WTC11 (cell line): ENCODE measurements around the gene TUB. TPM values are rescaled to one million over a fixed set of nuclear protein-coding genes. Genes with fewer than 3 reads are reported as not detected.

ENCODE experiments used
- ATAC-seq: fragments of 200-7000 bp; cut with Tn5 transposase; 2 replicates; pipeline ENCODE4 v1.10.0; 2021; ENCODE audit warnings: mild to moderate bottlenecking, moderate library complexity
- CTCF ChIA-PET: fragments of 300-600 bp; sonication (Branson Sonifier 250); formaldehyde crosslinking; loops from one replicate; lab custom pipeline; 2021; ENCODE audit warnings: antibody characterized with exemption; lab: Charles Lee
- POLR2A ChIA-PET: fragments of 350-600 bp; sonication (Branson Sonifier 250); formaldehyde crosslinking; loops from one replicate; lab custom pipeline; 2021; ENCODE audit warnings: antibody characterized with exemption; lab: Charles Lee
- DNase-seq: peaks from one replicate; pipeline ENCODE4 v3.0.0; 2021; ENCODE audit warnings: low spot score
- H3K27ac Mint-ChIP-seq: 2 replicates; pipeline ENCODE4 v1.8.0; 2021; ENCODE audit warnings: mixed read lengths
- H3K27me3 Mint-ChIP-seq: 2 replicates; pipeline ENCODE4 v1.8.0; 2021; ENCODE audit warnings: low read depth, mild to moderate bottlenecking, moderate library complexity, mixed read lengths
- H3K36me3 Mint-ChIP-seq: 2 replicates; pipeline ENCODE4 v1.8.0; 2021; ENCODE audit warnings: mixed read lengths
- H3K4me1 Mint-ChIP-seq: 2 replicates; pipeline ENCODE4 v1.8.0; 2022; ENCODE audit warnings: mixed read lengths
- H3K4me3 Mint-ChIP-seq: 2 replicates; pipeline ENCODE4 v1.8.0; 2021; ENCODE audit warnings: mild to moderate bottlenecking, moderate library complexity, mixed read lengths
- H3K9me3 Mint-ChIP-seq: 2 replicates; pipeline ENCODE4 v1.8.0; 2021; ENCODE audit warnings: mixed read lengths
- ETV6 ChIP-seq: sonication (generic); formaldehyde crosslinking; IDR thresholded peaks from 2 replicates; pipeline ENCODE4 v1.8.1; 2022; ENCODE audit warnings: mild to moderate bottlenecking, missing genetic modification reagents
- FOXK1 ChIP-seq: sonication (generic); formaldehyde crosslinking; IDR thresholded peaks from 2 replicates; pipeline ENCODE4 v1.8.0; 2022; ENCODE audit warnings: mild to moderate bottlenecking, moderate library complexity, missing genetic modification reagents
- FOXP1 ChIP-seq: sonication (generic); formaldehyde crosslinking; IDR thresholded peaks from 2 replicates; pipeline ENCODE4 v1.8.0; 2022; ENCODE audit warnings: missing genetic modification reagents, mild to moderate bottlenecking, moderate library complexity, borderline replicate concordance
- GABPB1 ChIP-seq: sonication (generic); formaldehyde crosslinking; IDR thresholded peaks from 2 replicates; pipeline ENCODE4 v1.8.1; 2023; ENCODE audit warnings: mild to moderate bottlenecking, missing genetic modification reagents
- GRHL2 ChIP-seq: fragments of 250-450 bp; sonication (Bioruptor Pico); IDR thresholded peaks from 2 replicates; pipeline ENCODE4 v1.8.0; 2022; ENCODE audit warnings: mild to moderate bottlenecking, moderate library complexity; ENCODE audit not compliant: insufficient replicate concordance, severe bottlenecking
- GTF2I ChIP-seq: fragments of 250-450 bp; sonication (Bioruptor Pico); conservative IDR thresholded peaks from 2 replicates; pipeline ENCODE4 v1.4.0; 2021; ENCODE audit warnings: mild to moderate bottlenecking
- HMGA2 ChIP-seq: fragments of 250-450 bp; sonication (Bioruptor Pico); IDR thresholded peaks from 2 replicates; pipeline ENCODE4 v1.4.0; 2021; ENCODE audit warnings: mild to moderate bottlenecking, moderate library complexity
- KAT7 ChIP-seq: sonication (generic); formaldehyde crosslinking; IDR thresholded peaks from 2 replicates; pipeline ENCODE4 v1.8.1; 2023; ENCODE audit warnings: missing genetic modification reagents, mild to moderate bottlenecking, borderline replicate concordance
- MXD4 ChIP-seq: fragments of 250-450 bp; sonication (Bioruptor Pico); IDR thresholded peaks from 2 replicates; pipeline ENCODE4 v1.8.0; 2021; ENCODE audit warnings: mild to moderate bottlenecking, moderate library complexity, borderline replicate concordance
- MYBL2 ChIP-seq: sonication (generic); formaldehyde crosslinking; IDR thresholded peaks from 2 replicates; pipeline ENCODE4 v1.8.1; 2023; ENCODE audit warnings: mild to moderate bottlenecking, moderate library complexity, missing genetic modification reagents
- RELA ChIP-seq: sonication (generic); formaldehyde crosslinking; IDR thresholded peaks from 2 replicates; pipeline ENCODE4 v1.8.1; 2022; ENCODE audit warnings: missing genetic modification reagents, mild to moderate bottlenecking, borderline replicate concordance
- SMAD3 ChIP-seq: sonication (generic); formaldehyde crosslinking; IDR thresholded peaks from 2 replicates; pipeline ENCODE4 v1.8.0; 2022; ENCODE audit warnings: missing genetic modification reagents, mild to moderate bottlenecking, borderline replicate concordance
- ZBTB21 ChIP-seq: sonication (generic); formaldehyde crosslinking; IDR thresholded peaks from 2 replicates; pipeline ENCODE4 v1.8.1; 2023; ENCODE audit warnings: mild to moderate bottlenecking, missing genetic modification reagents, borderline replicate concordance
- ZNF138 ChIP-seq: sonication (generic); formaldehyde crosslinking; conservative IDR thresholded peaks from 2 replicates; pipeline ENCODE4 v1.8.1; 2022; ENCODE audit warnings: mild to moderate bottlenecking, moderate library complexity, missing genetic modification reagents
- ZNF219 ChIP-seq: sonication (generic); formaldehyde crosslinking; IDR thresholded peaks from 2 replicates; pipeline ENCODE4 v1.8.0; 2023; ENCODE audit warnings: missing genetic modification reagents, mild to moderate bottlenecking, borderline replicate concordance
- ZNF232 ChIP-seq: sonication (generic); formaldehyde crosslinking; IDR thresholded peaks from 2 replicates; pipeline ENCODE4 v1.8.0; 2022; ENCODE audit warnings: mild to moderate bottlenecking, missing genetic modification reagents
- ZNF416 ChIP-seq: fragments of 250-450 bp; sonication (Bioruptor Pico); IDR thresholded peaks from 2 replicates; pipeline ENCODE4 v1.9.0; 2021; ENCODE audit warnings: mild to moderate bottlenecking, inconsistent platforms
- total RNA-seq: library from RNA; stranded (reverse); gene quantifications from 3 replicates; pipeline ENCODE4 v1.2.3, GENCODE V29; 2021
- TF ChIP-seq, protein P1 (sequence below): sonication (generic); formaldehyde crosslinking; IDR thresholded peaks from 2 replicates; pipeline ENCODE4 v1.8.1; 2022; ENCODE audit warnings: mild to moderate bottlenecking, missing genetic modification reagents, moderate library complexity, borderline replicate concordance
- TF ChIP-seq, protein P2 (sequence below): sonication (generic); formaldehyde crosslinking; IDR thresholded peaks from 2 replicates; pipeline ENCODE4 v1.8.0; 2023; ENCODE audit warnings: missing genetic modification reagents
- TF ChIP-seq, protein P3 (sequence below): sonication (generic); formaldehyde crosslinking; IDR thresholded peaks from 2 replicates; pipeline ENCODE4 v1.8.1; 2023; ENCODE audit warnings: mild to moderate bottlenecking, missing genetic modification reagents

The TUB gene
- total RNA-seq, 1 experiment from 2014 or later = 32.1 TPM

DNA sequence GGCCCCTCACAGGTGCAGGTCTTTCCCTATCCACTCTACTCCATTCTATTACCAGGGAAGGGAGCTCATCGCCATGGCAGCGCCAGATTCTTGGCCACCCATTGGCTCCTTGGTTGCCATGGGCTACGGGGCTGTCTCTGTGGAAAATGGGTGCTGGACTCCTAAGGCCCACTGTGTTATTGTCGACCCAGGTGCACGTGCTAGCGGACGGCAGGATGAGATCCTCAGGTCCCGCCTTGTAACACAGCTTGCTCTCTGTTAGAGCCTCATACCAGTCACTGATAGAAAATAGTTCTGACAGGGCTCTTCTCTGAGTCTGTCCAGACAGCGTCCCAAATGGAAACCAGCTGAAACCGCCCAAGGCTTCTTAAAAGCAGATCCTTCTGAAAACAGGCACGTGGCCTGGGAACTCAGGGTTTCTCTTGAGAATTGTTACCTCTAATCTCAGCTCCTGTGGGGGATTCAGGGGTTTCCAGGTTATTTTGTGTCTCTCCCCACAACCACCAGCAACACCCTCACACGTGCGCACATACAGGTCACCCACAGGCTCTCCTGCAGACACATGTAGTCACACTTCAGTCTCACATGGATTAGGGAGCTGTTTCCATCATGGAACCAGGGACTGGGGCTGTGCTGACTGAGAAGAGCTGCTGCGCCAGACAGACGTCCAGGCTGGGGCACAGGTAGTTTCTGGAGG, 1.5 kb downstream of the TUB start:
- H3K9me3 Mint-ChIP-seq = no peaks in the 10 kb centered on the region
- H3K4me3 Mint-ChIP-seq = peak overlapping the region; percentile 79
- DNase-seq (peak; percentile 61), ATAC-seq (peak; percentile 15)
- TF ChIP-seq ZNF138 (no peak), GABPB1 (CRISPR knock-in tag) (no peak), KAT7 (CRISPR knock-in tag) (no peak), FOXP1 (no peak)
- TF ChIP-seq, protein P1, sequence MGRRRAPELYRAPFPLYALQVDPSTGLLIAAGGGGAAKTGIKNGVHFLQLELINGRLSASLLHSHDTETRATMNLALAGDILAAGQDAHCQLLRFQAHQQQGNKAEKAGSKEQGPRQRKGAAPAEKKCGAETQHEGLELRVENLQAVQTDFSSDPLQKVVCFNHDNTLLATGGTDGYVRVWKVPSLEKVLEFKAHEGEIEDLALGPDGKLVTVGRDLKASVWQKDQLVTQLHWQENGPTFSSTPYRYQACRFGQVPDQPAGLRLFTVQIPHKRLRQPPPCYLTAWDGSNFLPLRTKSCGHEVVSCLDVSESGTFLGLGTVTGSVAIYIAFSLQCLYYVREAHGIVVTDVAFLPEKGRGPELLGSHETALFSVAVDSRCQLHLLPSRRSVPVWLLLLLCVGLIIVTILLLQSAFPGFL (CRISPR knock-in tag) = no peak
- TF ChIP-seq, protein P2, sequence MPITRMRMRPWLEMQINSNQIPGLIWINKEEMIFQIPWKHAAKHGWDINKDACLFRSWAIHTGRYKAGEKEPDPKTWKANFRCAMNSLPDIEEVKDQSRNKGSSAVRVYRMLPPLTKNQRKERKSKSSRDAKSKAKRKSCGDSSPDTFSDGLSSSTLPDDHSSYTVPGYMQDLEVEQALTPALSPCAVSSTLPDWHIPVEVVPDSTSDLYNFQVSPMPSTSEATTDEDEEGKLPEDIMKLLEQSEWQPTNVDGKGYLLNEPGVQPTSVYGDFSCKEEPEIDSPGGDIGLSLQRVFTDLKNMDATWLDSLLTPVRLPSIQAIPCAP (CRISPR knock-in tag) = no peak
- H3K27ac Mint-ChIP-seq = no peak overlapping the region
- no peaks in the 10 kb centered on the region for H3K36me3 Mint-ChIP-seq
- CTCF ChIA-PET = interaction anchor here (0.7 to 6.6 kb wide), 12 partner anchors 9 to 181 kb away, joined by 3 to 63 read pairs (median 6); partner anchors contain the start of genes EIF3F, LMO1 and RIC3
- peaks cover 61% of the 10 kb centered on the region for H3K4me1 Mint-ChIP-seq
- POLR2A ChIA-PET = no interaction called here
- H3K27me3 Mint-ChIP-seq = peaks cover 39% of the 10 kb centered on the region

DNA sequence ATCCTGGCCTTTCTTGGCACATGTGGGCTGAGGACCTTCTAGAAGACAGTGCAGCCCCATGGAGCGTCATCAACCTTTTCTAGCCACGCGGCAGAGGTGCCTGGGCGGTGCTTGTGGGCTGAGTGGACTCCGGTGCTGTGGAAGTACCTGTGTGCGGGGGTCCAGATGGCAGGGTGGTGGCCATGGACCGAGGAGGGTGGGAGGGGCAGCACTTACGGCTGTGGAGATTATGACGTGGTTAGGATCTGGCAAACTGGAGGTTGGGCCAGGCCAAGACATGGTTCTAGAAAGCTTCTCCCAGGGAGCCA, 2.0 kb downstream of the TUB start:
- peaks cover 36% of the 10 kb centered on the region for H3K27me3 Mint-ChIP-seq
- no peaks in the 10 kb centered on the region for H3K36me3 Mint-ChIP-seq
- peaks cover 61% of the 10 kb centered on the region for H3K4me1 Mint-ChIP-seq
- ChIA-PET CTCF (interaction anchor here (1.2 to 6.6 kb wide), 7 partner anchors 9 to 180 kb away, joined by 4 to 63 read pairs (median 10); partner anchors contain the start of genes LMO1 and RIC3), POLR2A (no interaction called here)
- DNase-seq = no peak
- 0 out of 2 replicates have a peak overlapping the region, but pooled peaks have one; percentile 8 for H3K4me3 Mint-ChIP-seq
- H3K9me3 Mint-ChIP-seq = no peaks in the 10 kb centered on the region
- TF ChIP-seq ZNF232 (no peak), MYBL2 (no peak), ZNF138 (no peak), FOXK1 (CRISPR knock-in tag) (no peak), MXD4 (CRISPR knock-in tag) (no peak)
- TF ChIP-seq, all 79 proteins: peak for 0
- ATAC-seq = no peak
- H3K27ac Mint-ChIP-seq = no peak overlapping the region

DNA sequence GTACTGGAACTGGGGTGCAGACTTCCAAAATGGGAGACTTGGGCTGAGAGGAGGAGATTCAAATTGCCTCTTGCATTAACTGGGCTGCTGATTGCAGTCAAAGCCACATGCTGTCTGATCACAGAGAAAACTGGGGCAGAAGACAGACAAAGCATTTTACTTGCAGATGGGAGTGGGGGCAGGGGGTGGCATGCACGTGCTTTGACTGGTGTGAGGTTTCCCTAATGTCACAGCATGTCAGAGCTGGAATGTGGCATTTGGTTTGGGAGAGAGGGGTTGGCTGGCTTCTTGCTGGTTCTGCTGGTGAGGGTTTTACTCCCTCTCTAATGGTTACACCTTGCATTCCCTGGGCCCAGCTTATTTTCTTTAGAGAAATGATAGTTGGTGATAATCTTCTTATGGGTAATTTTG, 2.9 kb downstream of the TUB start:
- H3K9me3 Mint-ChIP-seq = no peaks in the 10 kb centered on the region
- H3K36me3 Mint-ChIP-seq = no peaks in the 10 kb centered on the region
- peaks cover 61% of the 10 kb centered on the region for H3K4me1 Mint-ChIP-seq
- ChIA-PET CTCF (interaction anchor here (0.6 to 5.2 kb wide), 4 partner anchors 15 to 77 kb away, joined by 3 to 31 read pairs (median 7); no protein-coding TSS in a partner anchor), POLR2A (no interaction called here)
- no peak for TF ChIP-seq ETV6
- no peak for TF ChIP-seq GRHL2
- no peak for TF ChIP-seq ZNF416 (CRISPR knock-in tag)
- TF ChIP-seq SMAD3 = no peak
- no peak for TF ChIP-seq MXD4 (CRISPR knock-in tag)
- TF ChIP-seq, protein P3, sequence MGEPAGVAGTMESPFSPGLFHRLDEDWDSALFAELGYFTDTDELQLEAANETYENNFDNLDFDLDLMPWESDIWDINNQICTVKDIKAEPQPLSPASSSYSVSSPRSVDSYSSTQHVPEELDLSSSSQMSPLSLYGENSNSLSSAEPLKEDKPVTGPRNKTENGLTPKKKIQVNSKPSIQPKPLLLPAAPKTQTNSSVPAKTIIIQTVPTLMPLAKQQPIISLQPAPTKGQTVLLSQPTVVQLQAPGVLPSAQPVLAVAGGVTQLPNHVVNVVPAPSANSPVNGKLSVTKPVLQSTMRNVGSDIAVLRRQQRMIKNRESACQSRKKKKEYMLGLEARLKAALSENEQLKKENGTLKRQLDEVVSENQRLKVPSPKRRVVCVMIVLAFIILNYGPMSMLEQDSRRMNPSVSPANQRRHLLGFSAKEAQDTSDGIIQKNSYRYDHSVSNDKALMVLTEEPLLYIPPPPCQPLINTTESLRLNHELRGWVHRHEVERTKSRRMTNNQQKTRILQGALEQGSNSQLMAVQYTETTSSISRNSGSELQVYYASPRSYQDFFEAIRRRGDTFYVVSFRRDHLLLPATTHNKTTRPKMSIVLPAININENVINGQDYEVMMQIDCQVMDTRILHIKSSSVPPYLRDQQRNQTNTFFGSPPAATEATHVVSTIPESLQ (CRISPR knock-in tag) = no peak
- TF ChIP-seq GTF2I (CRISPR knock-in tag) = no peak
- TF ChIP-seq ZNF219 (CRISPR knock-in tag) = no peak
- TF ChIP-seq, protein P1 (CRISPR knock-in tag) = no peak
- no peak for TF ChIP-seq ZBTB21 (CRISPR knock-in tag)
- TF ChIP-seq HMGA2 = no peak
- TF ChIP-seq RELA (CRISPR knock-in tag) = no peak
- DNase-seq = no peak
- ATAC-seq = no peak
- H3K27me3 Mint-ChIP-seq = peaks cover 28% of the 10 kb centered on the region
- H3K27ac Mint-ChIP-seq = no peak overlapping the region
- no peak overlapping the region for H3K4me3 Mint-ChIP-seq
